HG03139 (cell line): Measurements from ENCODE around the gene TCTN1.
"Not testable (repeated sequence)": the region's sequence is repeated elsewhere in the genome, so short reads cannot be mapped to it uniquely, and the experiment has no call there.

ENCODE experiments used
- ATAC-seq: cut with Tn5 transposase; IDR thresholded peaks from one replicate; pipeline ENCODE4 v1.9.1; 2021; ENCODE audit not compliant: unreplicated experiment

Gene TCTN1

GRCh38 chr12:110585231-110585799, 28.6 kb upstream of the TCTN1 start:
- no peak for ATAC-seq

GRCh38 chr12:110587102-110587501, 26.8 kb upstream of the TCTN1 start:
- ATAC-seq, result not testable (repeated sequence)

DNA sequence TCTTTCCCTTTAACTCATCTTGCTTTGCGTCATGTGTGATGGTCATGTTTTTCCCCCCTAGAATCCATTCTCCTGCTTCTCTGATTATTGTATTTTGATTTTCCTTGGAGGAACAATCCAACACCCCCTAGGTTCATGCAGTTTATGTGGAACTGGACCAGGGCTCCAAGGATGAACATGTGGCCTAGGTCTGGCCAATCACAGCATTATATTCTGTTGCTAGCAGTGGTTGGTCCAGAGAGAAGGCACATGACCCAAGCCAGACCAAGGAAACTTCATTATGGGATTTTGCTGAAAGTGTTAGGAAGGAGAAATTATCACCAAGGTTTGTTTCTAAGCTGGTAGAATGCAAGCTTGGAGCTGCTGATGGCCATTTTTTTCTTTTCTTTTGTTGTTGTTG, 23.9 kb upstream of the TCTN1 start:
- ATAC-seq, result no peak

GRCh38 chr12:110590806-110591326, 23.1 kb upstream of the TCTN1 start:
- ATAC-seq, result no peak

GRCh38 chr12:110591451-110592051, 22.4 kb upstream of the TCTN1 start:
- no peak for ATAC-seq

- ATAC-seq, result no peak
Observed at GRCh38 chr12:110592078-110592477, 21.9 kb upstream of the TCTN1 start.

DNA sequence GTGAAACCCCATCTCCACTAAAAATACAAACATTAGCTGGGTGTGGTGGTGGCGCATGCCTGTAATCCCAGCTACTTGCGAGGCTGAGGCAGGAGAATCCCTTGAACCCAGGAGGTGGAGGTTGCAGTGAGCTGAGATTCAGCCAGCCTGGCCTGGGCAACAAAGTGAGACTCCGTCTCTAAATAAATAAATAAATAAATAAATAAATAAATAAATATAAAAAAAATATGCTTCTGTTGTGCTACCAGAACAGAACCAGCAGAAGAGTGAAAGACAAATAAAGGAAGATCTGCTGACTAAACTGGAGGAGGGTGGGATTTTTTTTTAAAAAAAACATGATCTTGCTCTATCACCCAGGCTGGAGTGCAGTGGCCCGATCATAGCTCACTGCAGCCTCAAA, 21.0 kb upstream of the TCTN1 start:
- not testable (repeated sequence) for ATAC-seq

DNA sequence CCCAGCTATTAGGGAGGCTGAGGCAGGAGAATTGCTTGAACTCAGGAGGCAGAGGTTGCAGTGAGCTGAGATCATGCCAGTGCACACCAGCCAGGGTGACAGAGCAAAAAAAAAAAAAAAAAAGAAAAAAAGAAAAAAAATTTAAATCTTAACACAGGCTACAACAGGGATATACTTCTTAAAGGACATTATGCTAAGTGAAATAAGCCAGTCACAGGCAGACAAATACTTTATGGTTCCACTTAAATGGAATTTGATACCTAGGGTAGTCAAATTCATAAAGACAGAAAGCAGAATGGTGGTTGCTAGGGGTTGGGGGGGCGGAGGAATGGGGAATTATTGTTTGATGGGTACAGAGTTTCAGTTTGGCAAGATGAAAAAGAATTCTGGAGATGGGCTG, 16.0 kb upstream of the TCTN1 start:
- no peak for ATAC-seq

DNA sequence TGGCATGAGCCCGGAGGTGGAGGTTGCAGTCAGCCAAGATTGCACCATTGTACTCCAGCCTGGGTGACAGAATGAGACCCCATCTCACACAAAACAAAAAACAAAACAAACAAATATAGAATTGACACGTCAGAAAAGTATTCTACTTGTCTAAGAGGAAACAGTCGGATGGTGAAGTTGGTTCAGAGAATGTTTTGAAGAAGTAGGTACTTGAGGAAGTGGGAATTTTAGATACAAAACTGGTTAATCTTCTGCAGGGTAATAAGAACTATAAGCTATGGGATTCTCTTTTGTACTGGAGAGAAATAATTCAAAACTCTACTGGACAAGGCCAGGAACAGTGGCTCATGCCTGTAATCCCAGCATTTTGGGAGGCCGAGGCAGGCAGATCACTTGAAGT, 14.6 kb upstream of the TCTN1 start:
- ATAC-seq, result no peak

DNA sequence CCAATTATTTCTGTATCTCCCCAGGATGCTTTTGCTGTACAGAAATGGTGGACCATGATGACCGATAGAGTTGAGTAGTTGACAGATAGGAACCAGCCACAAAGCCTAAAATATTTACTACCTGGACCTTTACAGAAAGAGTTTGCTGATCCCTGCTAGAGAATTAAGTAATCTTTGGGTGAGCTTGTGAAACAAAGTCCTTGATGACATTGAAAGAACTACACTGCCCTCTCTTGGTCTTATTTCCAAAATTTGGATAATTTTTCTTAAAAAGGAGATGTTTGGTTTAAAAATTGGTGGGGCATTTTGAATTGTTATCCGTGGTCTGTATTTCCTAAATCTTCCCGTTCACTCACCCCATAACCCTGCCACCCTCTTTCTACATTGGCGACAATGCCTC, 13.7 kb upstream of the TCTN1 start:
- no peak for ATAC-seq

DNA sequence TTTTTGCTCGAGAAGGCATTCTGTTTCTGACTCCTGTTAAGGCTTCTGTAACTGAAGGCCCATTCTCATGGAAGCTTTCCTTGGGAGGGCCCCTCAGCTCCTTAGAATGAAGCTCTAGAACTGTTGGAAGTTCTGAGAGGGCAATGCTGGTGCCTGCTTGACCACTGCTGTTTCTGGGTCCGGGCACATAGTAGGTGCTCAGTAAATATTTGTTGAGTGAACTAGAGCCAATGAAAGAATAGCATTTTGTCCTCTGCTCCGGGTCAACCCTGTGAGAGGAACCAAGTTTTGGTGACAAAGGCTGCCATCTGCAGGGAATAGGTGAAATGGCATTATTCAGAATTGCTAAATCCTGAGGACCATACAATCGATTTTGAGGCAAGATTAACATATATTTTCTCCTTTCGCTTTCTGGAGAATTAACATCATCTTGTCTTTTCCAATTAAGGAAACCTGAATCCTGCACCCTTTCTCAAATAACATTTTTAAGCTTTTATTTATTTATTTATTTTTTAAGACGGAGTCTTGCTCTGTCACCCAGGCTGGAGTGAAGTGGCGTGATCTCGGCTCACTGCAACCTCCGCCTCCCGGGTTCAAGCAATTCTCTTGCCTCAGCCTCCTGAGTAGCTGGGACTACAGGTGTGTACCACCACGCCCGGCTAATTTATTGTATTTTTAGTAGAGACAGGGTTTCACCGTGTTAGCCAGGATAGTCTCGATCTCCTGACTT, 11.7 kb upstream of the TCTN1 start:
- ATAC-seq, result not testable (repeated sequence)

DNA sequence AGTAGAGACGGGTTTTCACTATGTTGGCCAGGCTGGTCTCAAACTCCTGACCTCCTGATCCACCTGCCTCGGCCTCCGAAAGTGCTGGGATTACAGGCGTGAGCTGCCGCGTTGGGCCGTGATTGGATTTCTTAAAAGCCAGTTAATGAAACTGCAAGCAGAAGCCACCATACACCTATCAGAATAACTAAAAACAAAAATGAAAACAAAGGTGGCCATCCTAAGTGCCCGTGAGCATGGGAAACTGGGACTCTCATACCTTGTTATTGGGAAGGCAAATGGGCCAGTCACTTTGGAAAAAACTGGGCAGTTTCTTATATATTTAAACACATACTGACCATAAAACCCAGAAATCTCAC, 7.7 kb upstream of the TCTN1 start:
- no peak for ATAC-seq

- ATAC-seq, result no peak
Observed at GRCh38 chr12:110613071-110613770, 708 bp upstream of the TCTN1 start.

- no peak for ATAC-seq
Observed at GRCh38 chr12:110615171-110615570, 1.2 kb downstream of the TCTN1 start.

- no peak for ATAC-seq
Observed at GRCh38 chr12:110616471-110617115, 2.7 kb downstream of the TCTN1 start.

- peak; percentile 45 for ATAC-seq
Observed at GRCh38 chr12:110619534-110619953, 5.6 kb downstream of the TCTN1 start.

DNA sequence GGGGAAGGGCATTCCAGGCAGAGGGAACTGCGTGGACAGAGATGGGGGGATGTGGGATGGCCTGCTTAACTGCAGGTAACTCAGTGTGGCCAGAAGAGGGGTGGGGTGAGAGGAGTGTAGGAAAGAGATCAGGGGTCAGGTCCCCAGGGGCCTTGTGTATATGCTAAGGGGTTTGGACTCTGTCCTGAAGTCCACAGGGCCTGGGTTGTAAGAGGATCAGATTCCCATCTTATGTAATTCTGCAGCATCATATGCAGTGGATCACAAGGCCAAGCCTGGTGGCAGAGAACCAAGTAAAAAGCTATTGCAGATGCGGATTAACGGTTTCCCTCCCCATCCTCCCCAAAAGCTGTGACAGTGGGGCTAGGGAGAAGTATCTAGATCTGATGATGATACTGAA, 8.7 kb downstream of the TCTN1 start:
- ATAC-seq, result no peak

DNA sequence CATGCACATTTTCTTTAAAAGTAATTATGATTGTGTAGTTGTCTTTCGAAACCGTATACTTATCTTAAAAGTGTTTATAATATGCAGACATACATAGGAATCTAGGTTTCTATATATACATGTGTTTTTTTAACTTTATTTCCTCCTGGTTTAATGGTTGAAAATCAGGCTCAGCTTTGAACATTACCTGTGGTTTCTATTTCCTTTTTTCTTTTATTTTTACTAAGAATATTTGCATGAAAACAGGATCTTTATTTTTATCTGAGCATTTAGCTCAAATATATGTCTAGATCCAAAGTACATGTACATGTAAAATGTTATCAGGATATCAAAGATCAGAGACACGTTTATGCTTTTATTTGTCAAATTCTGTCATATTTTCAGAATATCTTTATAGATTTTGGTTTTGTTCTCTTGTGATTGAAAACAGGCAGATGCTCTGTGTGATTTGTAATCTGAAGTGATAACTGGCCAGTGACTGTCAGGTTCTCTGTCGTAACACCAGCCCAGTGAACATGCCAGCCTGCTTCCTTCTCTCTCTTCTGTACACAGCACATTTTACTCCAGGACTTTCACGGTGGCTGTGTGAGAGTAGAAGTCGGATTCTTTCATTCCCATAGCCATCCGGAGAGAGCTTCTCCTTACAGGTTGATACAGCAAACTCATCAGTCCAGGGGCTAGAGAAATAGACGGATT, 13.7 kb downstream of the TCTN1 start:
- ATAC-seq, result no peak

- no peak for ATAC-seq
Observed at GRCh38 chr12:110635055-110635454, 21.1 kb downstream of the TCTN1 start.

- ATAC-seq, result no peak
Observed at GRCh38 chr12:110636516-110636915, 22.6 kb downstream of the TCTN1 start.
